BE2C (cell line): Measurements from ENCODE around the gene HRH4.

Experiments used
- DNase-seq: peaks from one replicate; pipeline ENCODE4 v3.0.0-alpha.2; 2020
- H3K27me3 ChIP-seq: fragments of 250-450 bp; sonication (Bioruptor Pico); 2 replicates; pipeline ENCODE4 v1.5.1; 2020; ENCODE audit warnings: mild to moderate bottlenecking
- H3K36me3 ChIP-seq: fragments of 250-450 bp; sonication (Bioruptor Pico); 2 replicates; pipeline ENCODE4 v1.5.1; 2020; ENCODE audit warnings: mild to moderate bottlenecking
- H3K4me1 ChIP-seq: fragments of 250-450 bp; sonication (Bioruptor Pico); 2 replicates; pipeline ENCODE4 v1.5.1; 2020
- H3K4me3 ChIP-seq: 2 replicates; pipeline ENCODE4 v1.5.1; 2011; ENCODE audit warnings: low read depth, low read length
- H3K9me3 ChIP-seq: fragments of 250-450 bp; sonication (Bioruptor Pico); 2 replicates; pipeline ENCODE4 v1.5.1; 2020
- TF ChIP-seq, protein P1 (sequence below): IDR thresholded peaks from 2 replicates; pipeline ENCODE4 v1.5.1; 2012; ENCODE audit warnings: mild to moderate bottlenecking, low read depth, low read length

HRH4 gene

DNA sequence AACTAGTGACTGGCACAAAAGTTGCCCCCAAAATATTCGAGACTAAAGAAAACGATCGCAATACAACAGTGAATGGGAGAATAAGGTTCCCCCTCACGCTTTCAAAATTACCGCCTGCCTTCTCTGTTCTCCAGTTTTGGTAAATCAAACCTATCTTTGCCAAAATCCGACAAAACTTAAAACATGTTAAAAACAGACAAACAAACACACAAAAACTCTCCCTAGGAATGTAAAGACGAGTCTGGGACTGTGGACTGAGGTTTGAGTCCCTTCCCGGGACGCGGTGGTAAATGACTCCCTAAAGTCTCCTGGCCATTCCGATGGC lies 34.4 kb upstream of the HRH4 start:
- H3K9me3 ChIP-seq, result no peaks in the 10 kb centered on the region
- no peaks in the 10 kb centered on the region for H3K4me1 ChIP-seq
- TF ChIP-seq, protein P1, sequence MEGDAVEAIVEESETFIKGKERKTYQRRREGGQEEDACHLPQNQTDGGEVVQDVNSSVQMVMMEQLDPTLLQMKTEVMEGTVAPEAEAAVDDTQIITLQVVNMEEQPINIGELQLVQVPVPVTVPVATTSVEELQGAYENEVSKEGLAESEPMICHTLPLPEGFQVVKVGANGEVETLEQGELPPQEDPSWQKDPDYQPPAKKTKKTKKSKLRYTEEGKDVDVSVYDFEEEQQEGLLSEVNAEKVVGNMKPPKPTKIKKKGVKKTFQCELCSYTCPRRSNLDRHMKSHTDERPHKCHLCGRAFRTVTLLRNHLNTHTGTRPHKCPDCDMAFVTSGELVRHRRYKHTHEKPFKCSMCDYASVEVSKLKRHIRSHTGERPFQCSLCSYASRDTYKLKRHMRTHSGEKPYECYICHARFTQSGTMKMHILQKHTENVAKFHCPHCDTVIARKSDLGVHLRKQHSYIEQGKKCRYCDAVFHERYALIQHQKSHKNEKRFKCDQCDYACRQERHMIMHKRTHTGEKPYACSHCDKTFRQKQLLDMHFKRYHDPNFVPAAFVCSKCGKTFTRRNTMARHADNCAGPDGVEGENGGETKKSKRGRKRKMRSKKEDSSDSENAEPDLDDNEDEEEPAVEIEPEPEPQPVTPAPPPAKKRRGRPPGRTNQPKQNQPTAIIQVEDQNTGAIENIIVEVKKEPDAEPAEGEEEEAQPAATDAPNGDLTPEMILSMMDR, result no peak
- no peaks in the 10 kb centered on the region for H3K27me3 ChIP-seq
- H3K36me3 ChIP-seq, result no peaks in the 10 kb centered on the region
- H3K4me3 ChIP-seq, result peak overlapping the region; percentile 68
- no peak for DNase-seq

- no peaks in the 10 kb centered on the region for H3K36me3 ChIP-seq
- H3K9me3 ChIP-seq, result no peaks in the 10 kb centered on the region
- no peaks in the 10 kb centered on the region for H3K27me3 ChIP-seq
- H3K4me1 ChIP-seq, result no peaks in the 10 kb centered on the region
- H3K4me3 ChIP-seq, result peak within 1 kb of the TSS; percentile 68
- TF ChIP-seq, protein P1, result no peak
- peak; percentile 87 for DNase-seq
Measured at GRCh38 chr18:24426398-24427294, 33.8 kb upstream of the HRH4 start, which contains the start of gene IMPACT. Gene IMPACT (plus strand): TSS chr18:24426670. CDS start chr18:24426757, 87 bp downstream.

- Histone ChIP-seq H3K27me3 (no peaks in the 10 kb centered on the region), H3K4me3 (peak overlapping the region; percentile 68), H3K9me3 (no peaks in the 10 kb centered on the region), H3K36me3 (no peaks in the 10 kb centered on the region), H3K4me1 (no peaks in the 10 kb centered on the region)
- no peak for DNase-seq
- TF ChIP-seq, protein P1, result no peak
Measured at GRCh38 chr18:24427484-24427883, 33.0 kb upstream of the HRH4 start.

GRCh38 chr18:24428709-24429108 lies 31.7 kb upstream of the HRH4 start:
- no peaks in the 10 kb centered on the region for H3K4me1 ChIP-seq
- no peak overlapping the region for H3K4me3 ChIP-seq
- no peaks in the 10 kb centered on the region for H3K9me3 ChIP-seq
- H3K27me3 ChIP-seq, result no peaks in the 10 kb centered on the region
- DNase-seq, result no peak
- TF ChIP-seq, protein P1, result 0 out of 2 replicates have a peak, but pooled peaks have one; percentile 2
- no peaks in the 10 kb centered on the region for H3K36me3 ChIP-seq

- TF ChIP-seq, protein P1, result no peak
Measured at GRCh38 chr18:24429188-24429587, 31.2 kb upstream of the HRH4 start.

GRCh38 chr18:24432618-24433017 lies 27.8 kb upstream of the HRH4 start:
- no peaks in the 10 kb centered on the region for H3K9me3 ChIP-seq
- no peak for DNase-seq
- TF ChIP-seq, protein P1, result no peak
- H3K4me3 ChIP-seq, result no peak overlapping the region
- H3K36me3 ChIP-seq, result no peaks in the 10 kb centered on the region
- H3K4me1 ChIP-seq, result no peaks in the 10 kb centered on the region
- H3K27me3 ChIP-seq, result no peaks in the 10 kb centered on the region

More at GRCh38 chr18:24429188-24429587, 31.2 kb upstream of the HRH4 start:
- Histone ChIP-seq H3K4me3 (no peak overlapping the region), H3K27me3 (no peaks in the 10 kb centered on the region), H3K4me1 (no peaks in the 10 kb centered on the region), H3K36me3 (no peaks in the 10 kb centered on the region), H3K9me3 (no peaks in the 10 kb centered on the region)
- no peak for DNase-seq
